NB4 (cell line): ENCODE data around the gene ALDH1A2.

Experiments used
- DNase-seq: peaks from one replicate; pipeline ENCODE4 v3.0.0; 2010; ENCODE audit warnings: low read depth
- H3K4me3 ChIP-seq: one replicate; pipeline ENCODE4 v1.5.1; 2011; ENCODE audit warnings: mild to moderate bottlenecking, low read depth, low read length, moderate library complexity
- CTCF ChIP-seq: IDR thresholded peaks from one replicate; pipeline ENCODE4 v1.5.1; 2012; ENCODE audit warnings: low read depth, low read length
- MYC ChIP-seq: IDR thresholded peaks from 2 replicates; pipeline ENCODE4 v1.6.1; 2011; ENCODE audit warnings: low read depth, low read length
- POLR2A ChIP-seq: IDR thresholded peaks from 2 replicates; pipeline ENCODE4 v1.6.1; 2011; ENCODE audit warnings: mild to moderate bottlenecking; ENCODE audit not compliant: insufficient read length; ENCODE audit errors: extremely low read depth
- TF ChIP-seq, protein P1 (sequence below): IDR thresholded peaks from 2 replicates; pipeline ENCODE4 v1.6.1; 2011; ENCODE audit warnings: low read depth, low read length

ALDH1A2 gene

DNA sequence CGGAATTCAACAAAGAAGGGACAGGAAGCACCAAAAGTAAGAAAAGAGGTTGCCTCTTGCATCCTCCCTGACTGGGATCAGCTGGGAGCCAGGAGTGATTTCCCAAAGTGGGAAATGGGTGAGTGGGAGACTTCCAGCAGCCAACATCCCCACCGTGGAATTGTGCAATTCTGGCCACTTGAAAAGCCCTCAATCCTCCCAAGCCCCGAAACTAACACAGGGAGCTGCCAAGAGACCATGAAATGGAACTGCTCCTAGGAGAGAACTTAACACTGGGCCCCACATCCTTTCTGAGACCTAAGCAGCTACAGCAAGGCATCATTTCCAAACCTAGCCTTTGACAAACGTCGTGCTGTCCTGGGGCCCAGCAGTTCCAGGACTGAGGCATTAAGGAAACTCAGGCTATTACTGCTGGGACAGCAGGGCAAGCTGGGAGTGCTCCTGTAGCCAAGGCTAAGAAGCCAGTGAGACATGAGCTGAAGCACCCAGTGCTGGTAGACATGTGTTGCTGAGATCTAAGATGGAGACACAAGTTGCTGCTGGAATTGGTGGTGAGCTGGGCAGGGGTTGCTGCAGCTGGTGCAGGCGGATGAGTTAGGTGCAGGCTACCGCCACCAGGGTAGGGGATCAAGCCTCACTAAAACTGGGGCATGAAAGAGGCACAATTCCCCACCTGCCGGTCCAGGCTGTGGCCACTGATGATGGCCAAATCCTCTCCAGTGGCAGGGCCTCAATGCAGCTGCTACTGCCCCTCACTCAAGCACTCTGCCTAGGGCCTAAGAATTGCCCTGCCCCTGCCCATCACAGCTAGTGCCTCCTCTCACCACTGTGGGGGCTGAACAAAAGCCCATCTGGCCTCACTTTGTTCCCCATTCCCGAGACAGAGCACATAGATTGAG lies 43.9 kb downstream of the ALDH1A2 start:
- DNase-seq, result no peak
- no peak overlapping the region for H3K4me3 ChIP-seq
- TF ChIP-seq CTCF, result no peak
- TF ChIP-seq, protein P1, sequence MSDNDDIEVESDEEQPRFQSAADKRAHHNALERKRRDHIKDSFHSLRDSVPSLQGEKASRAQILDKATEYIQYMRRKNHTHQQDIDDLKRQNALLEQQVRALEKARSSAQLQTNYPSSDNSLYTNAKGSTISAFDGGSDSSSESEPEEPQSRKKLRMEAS, result no peak
- no peak for TF ChIP-seq POLR2A
- no peak for TF ChIP-seq MYC

GRCh38 chr15:58019503-58020376 lies 45.8 kb downstream of the ALDH1A2 start:
- no peak overlapping the region for H3K4me3 ChIP-seq
- no peak for TF ChIP-seq POLR2A
- TF ChIP-seq, protein P1, result no peak
- no peak for DNase-seq

DNA sequence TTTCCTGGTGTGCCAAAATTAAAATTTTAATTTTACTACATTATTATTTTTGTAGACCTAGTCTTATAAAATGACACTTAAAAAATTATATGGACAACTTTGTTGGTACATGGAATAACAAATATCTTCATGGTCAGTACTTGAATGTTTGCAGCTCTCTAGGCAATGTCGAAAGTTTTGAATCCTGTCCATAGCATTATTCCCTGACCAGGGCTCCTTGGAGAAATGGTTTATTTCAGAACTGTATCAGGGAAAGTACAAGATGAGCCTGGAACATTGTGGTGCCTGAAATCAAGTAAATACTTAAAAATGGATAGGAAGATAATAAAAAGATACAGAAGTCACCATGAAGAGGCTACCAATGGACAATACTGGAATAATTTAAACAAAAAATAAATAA lies 47.6 kb downstream of the ALDH1A2 start:
- no peak for TF ChIP-seq MYC
- TF ChIP-seq POLR2A, result no peak
- TF ChIP-seq CTCF, result no peak
- TF ChIP-seq, protein P1, result no peak
- no peak for DNase-seq

GRCh38 chr15:58016581-58017175 lies 48.8 kb downstream of the ALDH1A2 start:
- H3K4me3 ChIP-seq, result no peak overlapping the region
- TF ChIP-seq POLR2A, result no peak
- no peak for TF ChIP-seq MYC
- no peak for DNase-seq

More for the DNA sequence above, 47.6 kb downstream of the ALDH1A2 start:
- H3K4me3 ChIP-seq, result no peak overlapping the region

DNA sequence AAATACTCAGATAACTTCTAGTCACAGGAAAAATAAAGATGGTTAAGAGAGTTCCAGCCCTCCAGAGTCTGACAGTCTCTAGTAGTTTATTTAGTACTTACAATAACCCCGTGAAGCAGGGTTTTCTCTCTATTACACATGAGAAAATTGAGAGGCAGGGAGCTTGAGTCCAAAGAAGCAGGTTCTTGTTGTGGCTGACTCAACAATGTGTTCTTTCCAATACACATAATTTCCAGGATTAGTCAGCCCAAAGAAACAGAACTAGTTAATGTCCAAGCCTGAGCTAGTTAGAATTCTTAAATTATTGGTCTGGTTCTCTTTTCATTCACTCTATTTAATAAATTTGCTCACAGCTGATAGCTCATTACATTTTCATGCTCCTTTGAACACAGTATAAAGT lies 49.9 kb downstream of the ALDH1A2 start:
- DNase-seq, result no peak
- TF ChIP-seq POLR2A (no peak), CTCF (no peak), MYC (no peak)
- TF ChIP-seq, protein P1, result no peak
- no peak overlapping the region for H3K4me3 ChIP-seq

DNA sequence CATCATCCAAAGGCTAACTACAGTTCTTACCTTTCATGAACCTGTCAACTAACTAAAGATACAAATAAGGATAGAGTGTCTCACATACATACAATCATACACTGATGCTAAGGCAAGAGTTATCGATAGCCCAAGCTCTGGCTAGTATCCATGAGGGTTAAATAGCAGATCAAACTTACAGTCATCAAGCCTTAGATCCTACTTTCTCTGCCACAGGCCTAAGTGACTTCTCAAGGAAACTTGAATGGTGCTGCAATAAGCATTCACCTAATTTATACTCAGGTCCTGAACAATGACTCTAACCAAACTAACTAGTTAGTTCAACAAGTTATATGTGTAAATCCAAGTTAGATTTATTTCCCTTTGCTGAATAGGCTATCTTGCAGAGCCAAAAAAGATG lies 51.0 kb downstream of the ALDH1A2 start:
- no peak overlapping the region for H3K4me3 ChIP-seq
- no peak for DNase-seq
- TF ChIP-seq CTCF, result no peak
